Bronchial epithelial cell (primary cell): Measurements from ENCODE around the gene ZNF467. TPM values are rescaled to one million over a fixed set of nuclear protein-coding genes. Genes with fewer than 3 reads are reported as not detected.

Experiments
- DNase-seq: peaks from one replicate; pipeline ENCODE4 v3.0.0-alpha.2; 2010; ENCODE audit warnings: low read depth
- FAIRE-seq: peaks from 2 replicates; lab custom pipeline; 2011; peaks lifted over from hg19 to GRCh38; lab: Jason Lieb, UNC
- H3K27me3 ChIP-seq: 2 replicates; pipeline ENCODE4 v1.5.1; 2011; ENCODE audit warnings: low read length; ENCODE audit not compliant: control insufficient read depth, insufficient read depth
- H3K36me3 ChIP-seq: 2 replicates; pipeline ENCODE4 v1.5.1; 2011; ENCODE audit warnings: low read length; ENCODE audit not compliant: control insufficient read depth, insufficient read depth
- H3K4me3 ChIP-seq: 2 replicates; pipeline ENCODE4 v1.5.1; 2011; ENCODE audit warnings: mild to moderate bottlenecking, low read depth, low read length, control low read depth
- total RNA-seq: library from RNA; depleted of rRNA; stranded (reverse); fragments of >200 nt; gene quantifications from 2 replicates; pipeline ENCODE4 v1.2.1, GENCODE V29; 2014
- TF ChIP-seq, protein P1 (sequence below): IDR thresholded peaks from 2 replicates; pipeline ENCODE4 v1.5.1; 2011; ENCODE audit warnings: mild to moderate bottlenecking, moderate library complexity, low read length, control low read depth, inconsistent platforms; ENCODE audit not compliant: insufficient read depth, severe bottlenecking

ZNF467 gene
- total RNA-seq, 1 donor from 2014 or later = 0.26 TPM

DNA sequence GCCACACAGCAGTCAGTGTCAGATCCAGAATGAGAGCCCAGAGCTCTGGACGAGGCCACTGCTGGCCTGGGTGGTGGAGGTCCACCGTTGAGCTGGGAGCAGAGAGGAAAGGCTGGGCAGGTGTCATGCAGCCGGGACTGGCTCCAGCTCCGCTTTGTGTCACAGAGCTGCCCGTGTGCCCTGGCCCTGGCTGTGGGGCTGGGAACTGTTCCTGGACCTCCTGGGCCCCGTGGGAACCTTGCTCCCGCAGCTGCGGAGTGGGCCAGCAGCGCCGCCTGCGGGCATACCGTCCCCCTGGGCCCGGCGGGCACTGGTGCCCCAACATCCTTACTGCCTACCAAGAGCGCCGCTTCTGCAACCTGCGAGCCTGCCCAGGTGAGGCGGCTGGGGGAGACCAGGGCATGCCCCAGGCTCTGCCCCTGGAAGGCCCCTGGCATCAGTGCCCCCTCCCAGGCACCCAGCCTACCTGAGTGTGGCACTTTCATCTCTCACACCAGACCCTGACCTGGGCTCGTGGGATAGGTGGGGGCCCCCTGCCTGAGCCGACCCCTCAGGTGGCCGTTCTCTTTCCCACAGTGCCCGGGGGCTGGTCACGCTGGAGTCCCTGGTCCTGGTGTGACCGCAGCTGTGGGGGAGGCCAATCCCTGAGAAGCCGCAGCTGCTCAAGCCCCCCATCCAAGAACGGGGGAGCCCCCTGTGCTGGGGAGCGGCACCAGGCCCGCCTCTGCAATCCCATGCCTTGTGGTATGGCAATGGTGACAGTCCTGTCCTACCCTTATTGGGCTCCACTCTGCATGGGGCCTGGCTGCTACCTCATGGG is 46.0 kb upstream of the ZNF467 start:
- FAIRE-seq = no peak
- TF ChIP-seq, protein P1, sequence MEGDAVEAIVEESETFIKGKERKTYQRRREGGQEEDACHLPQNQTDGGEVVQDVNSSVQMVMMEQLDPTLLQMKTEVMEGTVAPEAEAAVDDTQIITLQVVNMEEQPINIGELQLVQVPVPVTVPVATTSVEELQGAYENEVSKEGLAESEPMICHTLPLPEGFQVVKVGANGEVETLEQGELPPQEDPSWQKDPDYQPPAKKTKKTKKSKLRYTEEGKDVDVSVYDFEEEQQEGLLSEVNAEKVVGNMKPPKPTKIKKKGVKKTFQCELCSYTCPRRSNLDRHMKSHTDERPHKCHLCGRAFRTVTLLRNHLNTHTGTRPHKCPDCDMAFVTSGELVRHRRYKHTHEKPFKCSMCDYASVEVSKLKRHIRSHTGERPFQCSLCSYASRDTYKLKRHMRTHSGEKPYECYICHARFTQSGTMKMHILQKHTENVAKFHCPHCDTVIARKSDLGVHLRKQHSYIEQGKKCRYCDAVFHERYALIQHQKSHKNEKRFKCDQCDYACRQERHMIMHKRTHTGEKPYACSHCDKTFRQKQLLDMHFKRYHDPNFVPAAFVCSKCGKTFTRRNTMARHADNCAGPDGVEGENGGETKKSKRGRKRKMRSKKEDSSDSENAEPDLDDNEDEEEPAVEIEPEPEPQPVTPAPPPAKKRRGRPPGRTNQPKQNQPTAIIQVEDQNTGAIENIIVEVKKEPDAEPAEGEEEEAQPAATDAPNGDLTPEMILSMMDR = no peak
- no peaks in the 10 kb centered on the region for H3K27me3 ChIP-seq
- H3K36me3 ChIP-seq = no peaks in the 10 kb centered on the region
- no peak overlapping the region for H3K4me3 ChIP-seq
- DNase-seq = no peak

GRCh38 chr7:149818536-149818840 is 45.1 kb upstream of the ZNF467 start:
- no peaks in the 10 kb centered on the region for H3K27me3 ChIP-seq
- FAIRE-seq = no peak
- DNase-seq = no peak
- no peak overlapping the region for H3K4me3 ChIP-seq
- TF ChIP-seq, protein P1 = no peak
- no peaks in the 10 kb centered on the region for H3K36me3 ChIP-seq

DNA sequence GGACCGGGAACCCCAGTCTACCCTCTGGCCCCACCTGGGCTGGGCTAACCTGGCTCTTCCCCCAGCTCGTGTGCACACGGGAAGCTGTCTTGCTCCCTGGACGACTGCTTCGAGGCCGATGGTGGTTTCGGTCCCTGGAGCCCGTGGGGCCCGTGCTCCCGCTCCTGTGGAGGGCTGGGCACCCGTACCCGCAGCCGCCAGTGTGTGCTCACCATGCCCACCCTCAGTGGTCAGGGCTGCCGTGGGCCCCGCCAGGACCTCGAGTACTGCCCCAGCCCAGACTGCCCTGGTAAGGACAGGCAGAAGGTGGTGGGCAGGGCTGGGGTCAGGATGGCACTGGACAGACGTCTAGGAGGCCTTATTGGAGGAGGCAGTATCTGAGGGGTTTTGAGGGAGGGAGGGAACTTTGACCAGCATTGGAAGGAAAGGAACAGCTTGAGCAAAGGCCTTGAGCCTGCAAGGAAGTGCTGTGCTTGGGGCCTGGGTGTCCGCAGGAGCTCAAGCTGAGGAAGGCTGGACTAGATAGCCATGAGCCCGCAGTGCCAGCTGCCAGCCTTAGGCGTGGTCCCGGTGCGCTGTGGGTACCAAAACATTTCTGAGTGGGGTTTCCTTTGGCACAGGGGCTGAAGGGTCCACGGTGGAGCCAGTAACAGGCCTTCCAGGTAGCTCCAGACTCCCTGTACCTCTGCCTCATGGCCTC is 44.6 kb upstream of the ZNF467 start:
- Histone ChIP-seq H3K36me3 (no peaks in the 10 kb centered on the region), H3K27me3 (no peaks in the 10 kb centered on the region), H3K4me3 (no peak overlapping the region)
- no peak for FAIRE-seq
- DNase-seq = no peak
- TF ChIP-seq, protein P1 = no peak

DNA sequence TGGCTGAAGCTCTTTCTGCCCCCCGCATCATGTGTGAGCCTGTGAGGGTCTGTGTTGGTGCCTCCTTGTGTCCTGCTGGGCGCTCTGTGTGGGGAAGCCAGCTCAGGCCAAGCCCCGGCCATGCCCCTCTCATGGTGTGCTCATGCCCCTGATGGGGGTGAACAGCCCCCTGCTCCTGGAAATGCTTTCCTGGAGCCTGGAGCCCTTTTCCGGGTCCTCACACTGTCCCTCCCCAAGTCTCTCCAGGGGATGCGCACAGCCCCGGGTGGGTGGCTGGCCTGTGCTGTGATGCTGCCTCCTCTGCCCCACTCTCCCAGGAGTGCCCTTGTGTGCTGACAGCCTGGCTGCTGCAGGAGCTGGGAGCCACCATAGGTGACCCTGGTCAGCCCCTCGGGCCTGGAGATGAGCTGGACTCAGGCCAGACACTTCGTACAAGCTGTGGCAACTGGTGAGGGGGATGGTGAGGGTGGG is 43.9 kb upstream of the ZNF467 start:
- DNase-seq = no peak
- no peak for FAIRE-seq
- TF ChIP-seq, protein P1 = no peak
- Histone ChIP-seq H3K27me3 (no peaks in the 10 kb centered on the region), H3K36me3 (no peaks in the 10 kb centered on the region), H3K4me3 (no peak overlapping the region)

DNA sequence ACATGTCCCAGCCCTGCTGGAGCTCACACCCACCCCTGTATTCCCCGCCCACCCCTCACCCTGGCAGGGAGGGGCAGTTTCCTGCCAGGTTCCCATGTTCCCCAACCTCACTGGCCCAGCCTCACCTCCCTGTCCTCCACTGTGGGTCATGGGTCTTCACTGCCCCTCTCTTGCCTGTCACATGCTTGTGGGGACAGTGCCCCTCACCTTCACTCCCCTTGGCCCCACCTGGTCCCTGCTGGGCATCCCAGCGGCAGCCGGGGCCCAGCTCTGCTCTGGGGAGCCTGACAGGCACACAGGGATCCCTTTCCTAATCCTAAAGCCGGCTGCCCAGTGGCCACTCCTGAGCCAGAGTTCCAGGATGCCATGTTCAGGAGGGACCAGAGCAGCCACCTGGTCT is 43.4 kb upstream of the ZNF467 start:
- DNase-seq (no peak), FAIRE-seq (no peak)
- no peaks in the 10 kb centered on the region for H3K36me3 ChIP-seq
- no peaks in the 10 kb centered on the region for H3K27me3 ChIP-seq
- no peak overlapping the region for H3K4me3 ChIP-seq
- TF ChIP-seq, protein P1 = no peak
